ENCODE measurements around the gene WDR87. TPM values are rescaled to one million over a fixed set of nuclear protein-coding genes. Genes with fewer than 3 reads are reported as not detected.
A peak's percentile ranks its signal among the peaks of the same experiment; 100 is the strongest.

The WDR87 gene
- total RNA-seq, 6 donors from 2014 or later = not detected

DNA sequence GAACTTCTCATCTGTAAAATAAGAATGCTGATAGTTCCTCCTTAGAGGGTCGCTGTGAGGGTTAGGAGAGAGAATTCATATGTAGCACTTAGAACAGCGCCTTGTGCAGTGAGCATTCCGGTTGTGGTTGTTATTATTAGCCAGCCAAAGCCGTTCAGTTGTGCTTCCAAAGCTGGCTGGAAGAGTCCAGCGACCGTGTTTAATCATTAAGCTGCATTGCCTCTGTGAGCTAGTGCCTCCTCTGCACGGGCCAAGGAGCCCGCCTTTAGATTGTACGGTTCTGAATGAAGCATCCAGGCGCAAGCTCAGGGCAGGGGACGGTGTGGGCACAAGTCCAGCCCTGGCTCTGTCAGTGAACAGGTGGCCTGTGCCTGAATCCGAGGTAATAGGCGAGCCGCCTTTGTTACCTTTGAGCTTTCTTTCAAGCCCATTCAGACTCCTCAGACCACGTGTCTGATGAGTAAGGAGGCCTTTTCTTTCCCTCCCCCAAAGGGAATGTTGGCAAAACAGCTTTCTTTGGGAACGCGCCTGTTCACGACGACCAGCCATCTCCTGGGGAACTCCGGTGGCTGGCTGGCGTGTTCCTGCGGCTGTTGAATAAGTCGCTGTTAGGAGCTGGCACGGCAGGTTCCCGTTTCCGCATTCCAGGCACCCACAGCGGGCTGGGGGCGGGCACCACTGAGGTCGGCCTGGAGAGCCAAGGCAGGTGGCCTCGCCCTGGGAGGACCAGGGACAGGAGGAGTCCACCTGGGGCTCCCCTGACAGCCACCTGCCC lies 25.7 kb upstream of the WDR87 start:
- TF ChIP-seq, protein P1, sequence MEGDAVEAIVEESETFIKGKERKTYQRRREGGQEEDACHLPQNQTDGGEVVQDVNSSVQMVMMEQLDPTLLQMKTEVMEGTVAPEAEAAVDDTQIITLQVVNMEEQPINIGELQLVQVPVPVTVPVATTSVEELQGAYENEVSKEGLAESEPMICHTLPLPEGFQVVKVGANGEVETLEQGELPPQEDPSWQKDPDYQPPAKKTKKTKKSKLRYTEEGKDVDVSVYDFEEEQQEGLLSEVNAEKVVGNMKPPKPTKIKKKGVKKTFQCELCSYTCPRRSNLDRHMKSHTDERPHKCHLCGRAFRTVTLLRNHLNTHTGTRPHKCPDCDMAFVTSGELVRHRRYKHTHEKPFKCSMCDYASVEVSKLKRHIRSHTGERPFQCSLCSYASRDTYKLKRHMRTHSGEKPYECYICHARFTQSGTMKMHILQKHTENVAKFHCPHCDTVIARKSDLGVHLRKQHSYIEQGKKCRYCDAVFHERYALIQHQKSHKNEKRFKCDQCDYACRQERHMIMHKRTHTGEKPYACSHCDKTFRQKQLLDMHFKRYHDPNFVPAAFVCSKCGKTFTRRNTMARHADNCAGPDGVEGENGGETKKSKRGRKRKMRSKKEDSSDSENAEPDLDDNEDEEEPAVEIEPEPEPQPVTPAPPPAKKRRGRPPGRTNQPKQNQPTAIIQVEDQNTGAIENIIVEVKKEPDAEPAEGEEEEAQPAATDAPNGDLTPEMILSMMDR (IDR thresholded peaks at IDR 0.05) = no peak
- TF ChIP-seq EP300 (IDR thresholded peaks at IDR 0.05) (no peak), POLR2AphosphoS5 (IDR thresholded peaks at IDR 0.05) (peak in 1 of 2 donors; percentile 8), POLR2A (IDR thresholded peaks at IDR 0.05) (peak in 3 of 4 donors; percentile 9 to 51 (median 37))
- Histone ChIP-seq H3K27ac (peak overlapping the region; percentile 69 to 80 (median 78)), H3K27me3 (no peaks in the 10 kb centered on the region), H3K4me1 (peaks cover 8 to 35% (median 11%) of the 10 kb centered on the region in 4 donors), H3K9me3 (peaks cover 0 to 10% (median 5%) of the 10 kb centered on the region in 4 donors), H3K4me3 (peak overlapping the region in 3 of 4 donors; percentile 20 to 43 (median 38)), H3K36me3 (no peaks in the 10 kb centered on the region)
- 40 to 50% methylated on average over 30 of the region's 30 CpGs for WGBS, 2 donors
- DNase-seq (peak; percentile 91 to 92), ATAC-seq (ENCODE audit: low FRiP score in 2 of 2) (peak; percentile 72 to 89)

DNA sequence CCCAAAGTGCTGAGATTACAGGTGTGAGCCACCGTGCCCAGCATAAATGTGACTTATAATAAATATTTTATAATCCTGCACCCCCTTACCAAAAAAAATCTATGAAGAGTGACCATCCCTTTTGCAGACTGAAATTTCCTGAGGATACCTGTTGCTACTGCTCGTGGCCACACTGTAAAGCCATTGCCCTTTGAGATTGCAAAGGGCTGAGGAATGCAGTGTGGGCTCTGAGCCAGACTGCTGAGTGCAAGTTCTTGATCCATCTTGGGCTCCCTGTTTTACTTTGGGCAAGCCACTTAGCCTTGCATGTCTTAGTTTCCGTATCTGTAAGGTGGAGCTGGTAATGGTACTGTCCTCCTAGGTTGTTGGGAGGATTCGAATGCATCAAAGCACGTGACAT lies 24.0 kb upstream of the WDR87 start:
- WGBS, 2 donors = 79 to 86% methylated on average over 5 of the region's 5 CpGs
- Histone ChIP-seq H3K36me3 (no peaks in the 10 kb centered on the region), H3K27me3 (no peaks in the 10 kb centered on the region), H3K27ac (no peak overlapping the region), H3K9me3 (peaks cover 0 to 3% (median 2%) of the 10 kb centered on the region in 4 donors), H3K4me1 (peaks cover 8 to 32% (median 14%) of the 10 kb centered on the region in 4 donors), H3K4me3 (no peak overlapping the region)
- TF ChIP-seq POLR2A (IDR thresholded peaks at IDR 0.05) (no peak), EP300 (IDR thresholded peaks at IDR 0.05) (no peak), POLR2AphosphoS5 (IDR thresholded peaks at IDR 0.05) (no peak)
- TF ChIP-seq, protein P1 (IDR thresholded peaks at IDR 0.05) = no peak
- DNase-seq (peak in 1 of 2 donors; percentile 59), ATAC-seq (ENCODE audit: low FRiP score in 2 of 2) (peak in 1 of 2 donors; percentile 28)

DNA sequence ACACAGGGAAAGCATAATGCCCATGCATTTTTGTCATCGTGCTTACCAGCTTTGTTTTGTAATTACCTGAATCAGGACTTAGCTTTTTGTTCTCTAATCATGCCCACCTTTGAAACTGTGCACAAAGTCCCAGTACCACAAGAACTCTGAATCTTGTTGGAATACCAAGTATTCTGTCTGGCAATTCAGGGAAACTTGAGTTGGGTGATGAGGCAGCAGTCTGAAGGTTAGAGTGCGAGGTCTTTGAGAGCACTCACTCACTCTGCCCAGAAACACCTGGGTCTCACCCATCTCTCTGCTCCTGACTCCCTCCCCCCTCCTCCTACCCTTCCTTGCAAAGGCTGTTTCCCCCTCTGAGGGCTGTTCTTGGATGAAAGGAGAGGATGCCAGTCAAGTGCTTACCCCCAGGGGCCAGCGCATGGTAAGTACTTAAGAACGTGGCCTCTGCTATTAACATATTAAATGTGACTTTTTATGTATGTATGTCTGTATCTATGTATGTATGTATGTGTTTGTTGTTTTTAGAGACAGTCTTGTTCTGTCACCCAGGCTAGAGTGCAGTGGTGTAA lies 23.0 kb upstream of the WDR87 start:
- no peak for TF ChIP-seq POLR2A (IDR thresholded peaks at IDR 0.05)
- TF ChIP-seq, protein P1 (IDR thresholded peaks at IDR 0.05) = no peak
- no peak for TF ChIP-seq POLR2AphosphoS5 (IDR thresholded peaks at IDR 0.05)
- TF ChIP-seq EP300 (IDR thresholded peaks at IDR 0.05) = no peak
- no peak overlapping the region for H3K4me3 ChIP-seq
- H3K36me3 ChIP-seq = no peaks in the 10 kb centered on the region
- H3K27ac ChIP-seq = no peak overlapping the region
- 80 to 89% methylated on average over 4 of the region's 4 CpGs for WGBS, 2 donors
- H3K9me3 ChIP-seq = no peaks in the 10 kb centered on the region
- DNase-seq (no peak), ATAC-seq (ENCODE audit: low FRiP score in 2 of 2) (no peak)
- H3K4me1 ChIP-seq = peaks cover 8 to 32% (median 14%) of the 10 kb centered on the region in 4 donors
- no peaks in the 10 kb centered on the region for H3K27me3 ChIP-seq

DNA sequence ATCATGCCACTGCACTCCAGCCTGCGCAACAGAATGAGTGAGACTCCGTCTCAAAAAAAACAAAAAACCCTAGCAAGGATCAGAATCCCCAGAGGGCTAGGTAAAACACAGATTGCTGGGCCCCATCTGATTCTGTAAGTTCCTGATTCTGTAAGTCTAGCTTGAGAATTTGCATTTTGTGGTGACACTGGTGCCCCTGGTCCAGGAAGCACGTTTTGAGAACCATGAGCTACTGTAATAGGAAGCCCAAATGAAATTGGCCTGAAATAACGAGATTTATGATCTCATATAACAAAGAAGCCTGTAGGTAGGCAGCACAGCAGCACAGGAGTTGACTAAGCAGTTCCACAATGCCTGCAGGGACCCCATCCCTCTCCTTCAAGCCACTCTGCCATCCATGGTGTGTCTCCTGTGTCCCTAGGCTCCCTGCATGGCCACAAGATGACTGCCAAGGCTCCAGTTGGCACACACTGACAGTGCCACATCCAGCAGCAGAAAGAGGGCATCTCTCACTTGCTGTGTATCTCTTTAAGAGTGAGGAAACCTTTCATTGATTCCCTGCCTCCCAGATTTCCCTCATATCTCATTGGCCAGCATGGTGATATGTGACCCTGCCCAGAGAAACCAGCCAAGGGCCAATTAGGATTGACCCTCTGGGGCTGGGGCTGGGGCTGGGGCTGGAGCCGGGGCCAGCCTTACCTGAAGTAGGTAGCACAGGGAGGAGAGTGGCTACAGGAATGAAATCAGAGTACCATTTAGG lies 22.3 kb upstream of the WDR87 start:
- Histone ChIP-seq H3K36me3 (no peaks in the 10 kb centered on the region), H3K27me3 (no peaks in the 10 kb centered on the region), H3K4me1 (peaks cover 8 to 26% (median 13%) of the 10 kb centered on the region in 4 donors), H3K9me3 (no peaks in the 10 kb centered on the region), H3K4me3 (no peak overlapping the region), H3K27ac (no peak overlapping the region)
- peak in 1 of 2 donors; percentile 34 for DNase-seq
- no peak for ATAC-seq (ENCODE audit: low FRiP score in 2 of 2)
- TF ChIP-seq POLR2AphosphoS5 (IDR thresholded peaks at IDR 0.05) = no peak
- TF ChIP-seq, protein P1 (IDR thresholded peaks at IDR 0.05) = no peak
- no peak for TF ChIP-seq EP300 (IDR thresholded peaks at IDR 0.05)
- TF ChIP-seq POLR2A (IDR thresholded peaks at IDR 0.05) = no peak
- 65 to 82% methylated on average over 5 of the region's 5 CpGs for WGBS, 2 donors

All from upper lobe of left lung (tissue), 6 donors.